Stomach (tissue), 9 donors: ENCODE results near the gene PARG. TPM values are rescaled to one million over a fixed set of nuclear protein-coding genes. Genes with fewer than 3 reads are reported as not detected.

ENCODE experiments used
- DNase-seq, 2 donors: peaks; one replicate each; pipeline versions ENCODE4 v3.0.0 to v3.0.0-alpha.2; 2013 to 2019
- H3K27ac ChIP-seq, 5 donors: fragments of 200-600 bp in 4 of 5; sonication (generic) in 4 of 5; one replicate each; pipeline ENCODE4 v1.5.1; 2013 to 2019; ENCODE audit warnings: mild to moderate bottlenecking in 1 of 5, moderate library complexity in 1 of 5
- H3K27me3 ChIP-seq, 3 donors: fragments of 200-600 bp; sonication (generic); one replicate each; pipeline ENCODE4 v1.5.1; 2017 to 2019; ENCODE audit warnings: mixed run types in 1 of 3
- H3K36me3 ChIP-seq, 4 donors: fragments of 200-600 bp; sonication (generic); 1 replicate in 3 of 4; 2 replicates in 1 of 4; pipeline ENCODE4 v1.5.1; 2016 to 2019
- H3K4me1 ChIP-seq, 4 donors: fragments of 200-600 bp; sonication (generic); one replicate each; pipeline ENCODE4 v1.5.1; 2016 to 2019
- H3K4me3 ChIP-seq, 4 donors: fragments of 200-600 bp; sonication (generic) in 3 of 4; one replicate each; pipeline ENCODE4 v1.5.1; 2016 to 2019; ENCODE audit warnings: mild to moderate bottlenecking in 1 of 4
- H3K9me3 ChIP-seq, 4 donors: fragments of 200-600 bp; sonication (generic); one replicate each; pipeline ENCODE4 v1.5.1; 2016 to 2019
- EP300 ChIP-seq: sonication (generic); formaldehyde crosslinking; IDR thresholded peaks from one replicate; pipeline ENCODE4 v1.6.1; 2017; ENCODE audit warnings: antibody characterized with exemption
- POLR2A ChIP-seq, 4 donors: fragments of 450-650 bp; IDR thresholded peaks; one replicate each; pipeline ENCODE4 v1.6.1; 2016; ENCODE audit warnings: antibody characterized with exemption in 4 of 4, control low read depth in 2 of 4, mild to moderate bottlenecking in 1 of 4, moderate library complexity in 1 of 4
- POLR2AphosphoS5 ChIP-seq, 3 donors: sonication (generic); formaldehyde crosslinking; IDR thresholded peaks; one replicate each; pipeline ENCODE4 v1.6.1; 2016; ENCODE audit warnings: antibody characterized with exemption in 3 of 3
- WGBS, 5 donors: extraction: QIAGEN DNeasy Blood & Tissue Kit in 3 of 5; methylation state at CpG; one replicate each; pipeline versions ENCODE4 v1.1.5 to v1.1.7; 2013 to 2018; 5-methylcytosine and 5-hydroxymethylcytosine counted together
- intact Hi-C: fragments of 100-400 bp; cut with DNase I; formaldehyde crosslinking; loops from one replicate; pipeline ENCODE4 v1.15.1; 2023; ENCODE audit warnings: low total_unique reads
- polyA plus RNA-seq, 3 donors: library from polyadenylated mRNA; stranded (reverse); fragments of 200-250 nt; gene quantifications; one replicate each; pipeline ENCODE4 v1.2.3, GENCODE V29; 2013
- total RNA-seq, 5 donors: library from RNA; depleted of rRNA; stranded (reverse); fragments of >200 nt; gene quantifications; one replicate each; pipeline versions ENCODE4 v1.1.0 to v1.2.3, GENCODE V29; 2014 to 2016
- TF ChIP-seq, protein P1 (sequence below), 7 experiments: fragments of 450-650 bp in 4 of 7; fragments of 200-600 bp in 3 of 7; sonication (generic) in 3 of 7; IDR thresholded peaks; one replicate each; pipeline ENCODE4 v1.5.1; 2016 to 2019; ENCODE audit warnings: antibody characterized with exemption in 7 of 7, control low read depth in 2 of 7, mild to moderate bottlenecking in 1 of 7
- donor health status: healthy with polysubstance abuse.
- donor health status: Bipolar disorder and iron deficiency.
- donor health status: healthy.

Gene PARG
- total and polyA plus RNA-seq, 8 donors: 3.1 to 57.1 (median 19.6) TPM

DNA sequence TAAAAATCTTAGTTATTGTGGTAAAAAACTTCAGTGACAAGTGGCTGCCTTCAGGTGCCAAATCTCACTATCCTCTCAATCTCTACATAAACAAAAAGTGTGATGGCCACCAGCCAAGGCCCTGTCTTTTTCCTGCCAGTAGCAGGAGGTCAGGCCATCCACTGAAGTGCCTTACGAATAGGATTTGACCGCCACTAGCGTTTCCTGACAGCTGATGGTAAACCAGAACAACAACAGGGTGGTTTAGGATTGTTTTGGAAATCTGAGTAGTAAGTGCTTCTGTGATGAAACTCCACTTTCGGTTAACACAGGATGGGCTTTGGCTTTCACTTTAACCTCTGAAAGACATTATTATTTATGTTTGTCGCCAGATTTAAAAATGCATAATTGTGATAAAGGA, 124.0 kb downstream of the PARG start:
- Histone ChIP-seq H3K36me3 (peaks cover 5 to 76% (median 57%) of the 10 kb centered on the region in 4 donors), H3K27me3 (no peaks in the 10 kb centered on the region), H3K27ac (no peak overlapping the region), H3K4me1 (no peaks in the 10 kb centered on the region), H3K9me3 (no peaks in the 10 kb centered on the region), H3K4me3 (no peak overlapping the region)
- TF ChIP-seq POLR2AphosphoS5 (IDR thresholded peaks at IDR 0.05) (no peak), EP300 (no peak), POLR2A (IDR thresholded peaks at IDR 0.05) (no peak)
- TF ChIP-seq, protein P1, sequence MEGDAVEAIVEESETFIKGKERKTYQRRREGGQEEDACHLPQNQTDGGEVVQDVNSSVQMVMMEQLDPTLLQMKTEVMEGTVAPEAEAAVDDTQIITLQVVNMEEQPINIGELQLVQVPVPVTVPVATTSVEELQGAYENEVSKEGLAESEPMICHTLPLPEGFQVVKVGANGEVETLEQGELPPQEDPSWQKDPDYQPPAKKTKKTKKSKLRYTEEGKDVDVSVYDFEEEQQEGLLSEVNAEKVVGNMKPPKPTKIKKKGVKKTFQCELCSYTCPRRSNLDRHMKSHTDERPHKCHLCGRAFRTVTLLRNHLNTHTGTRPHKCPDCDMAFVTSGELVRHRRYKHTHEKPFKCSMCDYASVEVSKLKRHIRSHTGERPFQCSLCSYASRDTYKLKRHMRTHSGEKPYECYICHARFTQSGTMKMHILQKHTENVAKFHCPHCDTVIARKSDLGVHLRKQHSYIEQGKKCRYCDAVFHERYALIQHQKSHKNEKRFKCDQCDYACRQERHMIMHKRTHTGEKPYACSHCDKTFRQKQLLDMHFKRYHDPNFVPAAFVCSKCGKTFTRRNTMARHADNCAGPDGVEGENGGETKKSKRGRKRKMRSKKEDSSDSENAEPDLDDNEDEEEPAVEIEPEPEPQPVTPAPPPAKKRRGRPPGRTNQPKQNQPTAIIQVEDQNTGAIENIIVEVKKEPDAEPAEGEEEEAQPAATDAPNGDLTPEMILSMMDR (IDR thresholded peaks at IDR 0.05): no peak
- peak in 1 of 2 donors; percentile 11 for DNase-seq
- 58 to 77% (median 74%) methylated on average over 5 of the region's 5 CpGs for WGBS, 5 donors
- intact Hi-C loops: no loop called here

DNA sequence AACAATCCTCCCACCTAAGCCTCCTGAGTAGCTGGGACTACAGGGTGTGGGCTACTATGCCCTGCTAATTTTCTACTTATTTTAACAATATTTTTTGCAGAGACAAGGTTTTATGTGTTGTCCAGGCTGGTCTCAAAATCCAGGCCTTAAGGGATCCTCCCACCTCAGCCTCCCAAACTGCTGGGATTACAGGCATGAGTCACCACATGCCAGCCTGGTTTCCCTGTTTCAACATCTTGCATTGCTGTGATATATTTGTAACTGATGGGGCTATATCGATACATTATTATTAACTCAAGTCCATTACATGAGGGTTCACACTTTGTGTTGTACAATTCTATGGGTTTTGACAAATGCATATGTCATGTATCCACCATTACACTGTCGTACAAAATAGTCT, 137.8 kb downstream of the PARG start:
- no peak for DNase-seq
- Histone ChIP-seq H3K36me3 (no peaks in the 10 kb centered on the region), H3K4me1 (no peaks in the 10 kb centered on the region), H3K9me3 (peaks cover 0 to 21% (median 8%) of the 10 kb centered on the region in 4 donors), H3K27me3 (no peaks in the 10 kb centered on the region), H3K4me3 (no peak overlapping the region), H3K27ac (no peak overlapping the region)
- 94 to 100% (median 95%) methylated on average over 2 of the region's 2 CpGs for WGBS, 5 donors
- TF ChIP-seq EP300: no peak
- TF ChIP-seq POLR2A (IDR thresholded peaks at IDR 0.05): no peak
- TF ChIP-seq, protein P1 (IDR thresholded peaks at IDR 0.05): no peak
- intact Hi-C loops: no loop called here

- H3K9me3 ChIP-seq: no peaks in the 10 kb centered on the region
- TF ChIP-seq, protein P1 (IDR thresholded peaks at IDR 0.05): no peak
- TF ChIP-seq POLR2A (IDR thresholded peaks at IDR 0.05) (no peak), EP300 (no peak), POLR2AphosphoS5 (IDR thresholded peaks at IDR 0.05) (no peak)
- intact Hi-C loops: no loop called here
- H3K27me3 ChIP-seq: peaks cover 0 to 8% (median 0%) of the 10 kb centered on the region in 3 donors
- no peak overlapping the region for H3K27ac ChIP-seq
- WGBS, 5 donors: 76 to 89% (median 83%) methylated on average over 4 of the region's 4 CpGs
- no peak overlapping the region for H3K4me3 ChIP-seq
- H3K4me1 ChIP-seq: no peaks in the 10 kb centered on the region
- DNase-seq: no peak
- H3K36me3 ChIP-seq: no peaks in the 10 kb centered on the region
Observed at GRCh38 chr10:49798275-49798674, 143.6 kb downstream of the PARG start.

GRCh38 chr10:49791100-49791499, 150.7 kb downstream of the PARG start:
- Histone ChIP-seq H3K27ac (no peak overlapping the region), H3K27me3 (peaks cover 0 to 2% (median 0%) of the 10 kb centered on the region in 3 donors), H3K4me1 (no peaks in the 10 kb centered on the region), H3K4me3 (no peak overlapping the region), H3K36me3 (no peaks in the 10 kb centered on the region), H3K9me3 (no peaks in the 10 kb centered on the region)
- DNase-seq: no peak
- intact Hi-C loops: no loop called here
- 63 to 75% (median 72%) methylated on average over 5 of the region's 5 CpGs for WGBS, 5 donors
- no peak for TF ChIP-seq POLR2A (IDR thresholded peaks at IDR 0.05)
- TF ChIP-seq, protein P1 (IDR thresholded peaks at IDR 0.05): no peak
- TF ChIP-seq POLR2AphosphoS5 (IDR thresholded peaks at IDR 0.05): no peak
- no peak for TF ChIP-seq EP300
